ENCODE results near the gene APOC4.

DNA sequence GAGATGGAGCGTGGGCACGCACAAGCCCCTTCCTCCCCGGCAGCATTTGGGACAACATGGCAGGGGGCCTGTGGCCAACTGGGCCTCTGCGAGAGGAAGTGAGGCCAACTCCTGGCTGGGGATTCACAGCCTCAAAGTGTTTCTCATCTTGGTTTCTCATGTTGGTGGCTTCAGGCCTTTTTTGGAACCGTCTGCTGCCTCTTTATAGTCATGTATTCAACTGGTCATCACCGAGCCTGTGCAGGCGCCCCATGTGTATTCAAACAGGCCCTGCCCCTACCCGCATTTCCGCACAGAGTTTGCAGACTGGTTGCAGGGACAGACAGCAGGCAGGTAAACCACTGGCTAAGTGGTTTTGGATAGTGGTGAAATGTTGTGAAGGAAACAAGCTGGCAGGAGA, 42.0 kb downstream of the APOC4 start:
- TF ChIP-seq CTCF (conservative IDR thresholded peaks at IDR 0.05; ENCODE audit: low read depth, low read length): no peak
- no peak for TF ChIP-seq EZH2phosphoT487 (IDR thresholded peaks at IDR 0.05; ENCODE audit: borderline replicate concordance, low read length)
